ENCODE results near the gene GOLGA2. TPM values are rescaled to one million over a fixed set of nuclear protein-coding genes. Genes with fewer than 3 reads are reported as not detected.
"Not testable (repeated sequence)": the region's sequence is repeated elsewhere in the genome, so short reads cannot be mapped to it uniquely, and the experiment has no call there.

The GOLGA2 gene
- total and polyA plus RNA-seq, 2 of the 13 experiments (the other 11 are each of a cell fraction or from before 2014, with no cell fraction given) = 45.3 to 45.8 TPM

GRCh38 chr9:128231638-128232527, 43.9 kb downstream of the GOLGA2 start:
- in situ Hi-C loops (cut with HindIII; ENCODE audit: extremely low pct_ligation_motif_present, low pct_unique_long_range_greater_than_20kb) = no loop called here
- 46% methylated on average over 8 of the region's 16 CpGs for whole genome bisulfite sequencing (ENCODE audit: low lambda C conversion rate)
- Histone ChIP-seq H3K36me3 (replicated peaks in 1 of 2; ENCODE audit: control insufficient read depth in 1 of 2, insufficient read depth in 2 of 2, low read length in 2 of 2) (no peaks in the 10 kb centered on the region), H3K9me3 (ENCODE audit: low read length) (no peaks in the 10 kb centered on the region), H3K79me2 (ENCODE audit: insufficient read depth, low read length) (no peaks in the 10 kb centered on the region), H3K4me3 (replicated peaks in 1 of 3; ENCODE audit: insufficient read depth in 1 of 3, low read depth in 2 of 3, low read length in 3 of 3) (no peak overlapping the region), H4K20me1 (ENCODE audit: insufficient read depth, low read length) (no peaks in the 10 kb centered on the region), H3K27me3 (ENCODE audit: control insufficient read depth in 1 of 2, insufficient read depth in 2 of 2, low read length in 2 of 2) (peaks cover 5 to 29% of the 10 kb centered on the region in 2 experiments; a peak in 3 of 5 replicates), H3K27ac (ENCODE audit: extremely low read length, insufficient read depth, low read length) (no peak overlapping the region), H3K4me1 (ENCODE audit: insufficient read depth, low read length) (no peaks in the 10 kb centered on the region), H2AFZ (ENCODE audit: low read length) (no peak overlapping the region), H3K9ac (ENCODE audit: insufficient read depth, low read depth, low read length) (no peak overlapping the region), H3K4me2 (ENCODE audit: low read depth, low read length) (no peak overlapping the region)
- ATAC-seq (no peak), FAIRE-seq (no peak), DNase-seq (ENCODE audit: low spot score) (no peak)
- ChIA-PET CTCF (ENCODE audit: low intra/inter-chr PET ratio, low total read pairs) (no interaction called here), POLR2A (no interaction called here)
- intact Hi-C loops (cut with micrococcal nuclease; ENCODE audit: unreplicated experiment) = no loop called here
- TF ChIP-seq MNT (IDR thresholded peaks at IDR 0.05) (peak; percentile 27; the same call in 1 of the 2 replicates), ZNF629 (CRISPR knock-in tag; conservative IDR thresholded peaks at IDR 0.05) (peak; percentile 63), U2AF1 (optimal IDR thresholded peaks at IDR 0.05; ENCODE audit: low read depth, low read length) (no peak), RBM22 (optimal IDR thresholded peaks at IDR 0.05; ENCODE audit: low read length) (no peak)
- BruUV-seq (replicated peaks) = no TSS peak

GRCh38 chr9:128230897-128231296, 44.9 kb downstream of the GOLGA2 start:
- WGBS (ENCODE audit: low lambda C conversion rate) = 49% methylated on average over 7 of the region's 7 CpGs
- intact Hi-C loops (cut with micrococcal nuclease; ENCODE audit: unreplicated experiment); in situ Hi-C loops (cut with HindIII; ENCODE audit: extremely low pct_ligation_motif_present, low pct_unique_long_range_greater_than_20kb); H3K4me1 ChIP-seq (ENCODE audit: insufficient read depth, low read length); H3K4me3 ChIP-seq (replicated peaks in 1 of 3; ENCODE audit: insufficient read depth in 1 of 3, low read depth in 2 of 3, low read length in 3 of 3); DNase-seq (ENCODE audit: low spot score); CTCF ChIA-PET (ENCODE audit: low intra/inter-chr PET ratio, low total read pairs); FAIRE-seq; H3K79me2 ChIP-seq (ENCODE audit: insufficient read depth, low read length); POLR2A ChIA-PET; H4K20me1 ChIP-seq (ENCODE audit: insufficient read depth, low read length); H3K36me3 ChIP-seq (replicated peaks in 1 of 2; ENCODE audit: control insufficient read depth in 1 of 2, insufficient read depth in 2 of 2, low read length in 2 of 2); H3K9me3 ChIP-seq (ENCODE audit: low read length); H3K4me2 ChIP-seq (ENCODE audit: low read depth, low read length); H3K9ac ChIP-seq (ENCODE audit: insufficient read depth, low read depth, low read length); H2AFZ ChIP-seq (ENCODE audit: low read length); BruUV-seq (replicated peaks); H3K27ac ChIP-seq (ENCODE audit: extremely low read length, insufficient read depth, low read length); ATAC-seq: not testable (repeated sequence)
- peaks cover 5 to 29% of the 10 kb centered on the region in 2 experiments; a peak in 3 of 5 replicates for H3K27me3 ChIP-seq (ENCODE audit: control insufficient read depth in 1 of 2, insufficient read depth in 2 of 2, low read length in 2 of 2)

All from HepG2 (cell line).